Measurements from ENCODE around the gene PAGR1. TPM values are rescaled to one million over a fixed set of nuclear protein-coding genes. Genes with fewer than 3 reads are reported as not detected.
"Not testable (repeated sequence)": the region's sequence is repeated elsewhere in the genome, so short reads cannot be mapped to it uniquely, and the experiment has no call there.

The PAGR1 gene
- total RNA-seq, 2 experiments from 2014 or later: 33.7 to 34.8 TPM

DNA sequence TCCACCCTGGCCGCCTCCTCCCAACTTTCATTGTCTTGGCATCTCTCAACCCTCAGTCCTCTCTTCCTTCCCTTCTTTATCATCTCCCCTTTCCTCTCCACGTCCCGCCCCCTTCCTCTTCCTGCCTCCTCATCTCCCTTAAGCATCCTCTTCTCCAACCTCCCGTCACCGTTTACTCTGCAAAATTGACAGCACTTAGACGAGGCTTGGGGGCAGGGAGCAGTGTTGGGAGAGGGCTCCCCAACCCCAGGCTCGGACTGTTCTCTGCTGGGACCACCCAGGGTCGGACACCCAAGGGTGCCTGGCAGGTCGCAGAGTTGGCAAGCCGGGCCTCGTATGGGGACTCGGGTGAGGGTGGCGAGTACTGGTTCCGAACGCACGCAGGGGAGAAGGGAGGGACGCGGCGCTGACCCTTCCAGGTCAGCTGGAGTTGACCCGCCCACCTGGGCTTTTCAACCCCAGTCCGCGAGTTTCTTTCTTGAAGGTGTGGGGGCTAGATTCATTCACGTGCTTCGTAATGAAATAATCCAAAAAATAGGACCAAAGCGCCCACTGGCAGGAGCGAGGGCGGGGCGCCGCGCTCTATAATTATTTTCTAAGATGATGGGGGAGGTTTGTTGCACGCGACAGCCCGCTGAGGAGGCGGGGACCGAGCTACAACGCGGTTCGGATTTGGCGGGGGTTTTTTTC is 775 bp upstream of the PAGR1 start:
- peak; percentile 67 for DNase-seq
- H3K27ac Mint-ChIP-seq: peak overlapping the region; percentile 95
- H3K36me3 Mint-ChIP-seq: peaks cover 31% of the 10 kb centered on the region
- peaks cover 60% of the 10 kb centered on the region for H3K4me1 Mint-ChIP-seq
- peaks cover 8% of the 10 kb centered on the region for H3K27me3 Mint-ChIP-seq
- no peaks in the 10 kb centered on the region for H3K9me3 Mint-ChIP-seq
- peak overlapping the region; percentile 94 for H3K4me3 Mint-ChIP-seq

DNA sequence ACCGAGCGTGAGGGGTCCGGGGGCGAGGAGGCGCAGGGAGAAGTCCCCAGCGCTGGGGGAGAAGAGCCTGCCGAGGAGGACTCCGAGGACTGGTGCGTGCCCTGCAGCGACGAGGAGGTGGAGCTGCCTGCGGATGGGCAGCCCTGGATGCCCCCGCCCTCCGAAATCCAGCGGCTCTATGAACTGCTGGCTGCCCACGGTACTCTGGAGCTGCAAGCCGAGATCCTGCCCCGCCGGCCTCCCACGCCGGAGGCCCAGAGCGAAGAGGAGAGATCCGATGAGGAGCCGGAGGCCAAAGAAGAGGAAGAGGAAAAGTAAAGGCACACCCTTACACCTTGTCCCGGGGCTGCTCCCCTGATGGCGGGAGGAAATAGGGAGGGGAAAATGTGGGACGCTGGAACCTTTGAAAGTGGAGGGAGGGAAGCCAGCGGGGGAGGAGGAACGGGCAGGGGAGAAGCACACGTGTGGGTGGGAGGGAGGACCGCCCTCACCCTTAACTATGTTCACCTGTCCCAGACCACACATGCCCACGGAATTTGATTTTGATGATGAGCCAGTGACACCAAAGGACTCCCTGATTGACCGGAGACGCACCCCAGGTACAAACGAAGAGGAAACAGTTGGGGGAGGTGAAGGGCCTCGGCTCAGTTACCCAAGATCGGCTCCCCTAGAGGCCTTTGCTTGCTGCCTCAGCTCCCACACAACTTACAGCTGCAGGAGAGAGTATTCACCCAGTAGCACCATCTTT is 916 bp downstream of the PAGR1 start:
- peak overlapping the region; percentile 95 for H3K27ac Mint-ChIP-seq
- peak overlapping the region; percentile 94 for H3K4me3 Mint-ChIP-seq
- peaks cover 53% of the 10 kb centered on the region for H3K4me1 Mint-ChIP-seq
- H3K36me3 Mint-ChIP-seq: peaks cover 22% of the 10 kb centered on the region
- H3K27me3 Mint-ChIP-seq: peaks cover 8% of the 10 kb centered on the region
- DNase-seq: peak; percentile 84
- H3K9me3 Mint-ChIP-seq: no peaks in the 10 kb centered on the region

DNA sequence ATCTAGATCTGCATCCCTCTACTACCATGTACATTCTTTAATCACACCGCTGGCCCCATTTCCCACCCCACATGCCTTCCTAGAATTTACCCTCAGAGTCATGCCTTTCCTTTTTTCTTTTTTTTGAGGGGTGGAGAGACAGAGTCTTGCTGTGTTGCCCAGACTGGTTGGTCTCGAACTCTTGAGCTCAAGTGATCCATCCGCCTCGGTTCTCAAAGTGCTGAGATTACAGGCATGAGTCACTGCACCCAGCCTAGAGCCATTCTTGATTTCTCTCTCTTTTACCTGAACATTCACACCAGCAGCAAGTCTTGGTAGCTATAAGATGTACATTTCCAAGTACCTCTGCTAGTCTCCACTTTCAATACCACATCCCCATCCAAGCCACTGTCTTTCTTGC is 2.1 kb downstream of the PAGR1 start:
- DNase-seq: no peak
- H3K4me1 Mint-ChIP-seq: peaks cover 61% of the 10 kb centered on the region

DNA sequence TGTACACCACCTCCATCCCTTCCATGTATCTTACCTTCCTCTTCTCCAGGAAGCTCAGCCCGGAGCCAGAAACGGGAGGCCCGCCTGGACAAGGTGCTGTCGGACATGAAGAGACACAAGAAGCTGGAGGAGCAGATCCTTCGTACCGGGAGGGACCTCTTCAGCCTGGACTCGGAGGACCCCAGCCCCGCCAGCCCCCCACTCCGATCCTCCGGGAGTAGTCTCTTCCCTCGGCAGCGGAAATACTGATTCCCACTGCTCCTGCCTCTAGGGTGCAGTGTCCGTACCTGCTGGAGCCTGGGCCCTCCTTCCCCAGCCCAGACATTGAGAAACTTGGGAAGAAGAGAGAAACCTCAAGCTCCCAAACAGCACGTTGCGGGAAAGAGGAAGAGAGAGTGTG is 3.6 kb downstream of the PAGR1 start:
- Mint-ChIP-seq H3K9me3 (no peaks in the 10 kb centered on the region), H3K4me1 (peaks cover 65% of the 10 kb centered on the region), H3K27ac (peak overlapping the region; percentile 94), H3K36me3 (peaks cover 24% of the 10 kb centered on the region), H3K4me3 (peak overlapping the region; percentile 89), H3K27me3 (peaks cover 4% of the 10 kb centered on the region)
- no peak for DNase-seq

More for the DNA sequence above, 2.1 kb downstream of the PAGR1 start:
- H3K36me3 Mint-ChIP-seq: peaks cover 24% of the 10 kb centered on the region
- peak overlapping the region; percentile 87 for H3K27ac Mint-ChIP-seq
- H3K4me3 Mint-ChIP-seq: peak overlapping the region; percentile 82
- no peaks in the 10 kb centered on the region for H3K9me3 Mint-ChIP-seq
- peaks cover 4% of the 10 kb centered on the region for H3K27me3 Mint-ChIP-seq

DNA sequence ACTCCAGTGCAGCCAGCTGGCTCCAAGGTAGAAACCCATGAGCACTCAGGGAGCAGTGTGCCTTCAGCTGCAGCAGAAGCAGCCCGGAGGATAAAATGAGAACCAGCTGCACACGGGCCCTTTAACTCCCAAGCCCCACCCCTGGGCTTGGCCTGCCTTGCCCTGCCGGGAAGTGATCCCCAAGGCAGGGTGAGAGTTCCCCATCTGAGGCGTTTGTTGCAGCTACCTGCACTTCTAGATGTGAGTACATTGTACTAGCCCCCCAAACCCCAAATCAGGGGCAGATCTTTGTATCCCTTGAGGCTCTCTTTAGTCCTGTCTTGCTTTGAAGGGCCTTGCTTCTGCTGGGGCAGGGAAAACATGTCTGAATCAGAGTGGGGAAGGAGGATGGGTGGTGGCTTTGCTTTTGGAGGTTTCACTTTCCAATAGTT is 4.3 kb downstream of the PAGR1 start, which contains the start of gene MVP:
MVP (plus strand) TSS at position 192 of the 431 bp plus-strand sequence. CDS start 10,088 bp downstream, outside the sequence.
- no peaks in the 10 kb centered on the region for H3K9me3 Mint-ChIP-seq
- H3K36me3 Mint-ChIP-seq: peaks cover 24% of the 10 kb centered on the region
- H3K27me3 Mint-ChIP-seq: peaks cover 4% of the 10 kb centered on the region
- H3K27ac Mint-ChIP-seq: peak within 1 kb of the TSS; percentile 94
- peak; percentile 59 for DNase-seq
- H3K4me3 Mint-ChIP-seq: peak within 1 kb of the TSS; percentile 89
- H3K4me1 Mint-ChIP-seq: peaks cover 65% of the 10 kb centered on the region

DNA sequence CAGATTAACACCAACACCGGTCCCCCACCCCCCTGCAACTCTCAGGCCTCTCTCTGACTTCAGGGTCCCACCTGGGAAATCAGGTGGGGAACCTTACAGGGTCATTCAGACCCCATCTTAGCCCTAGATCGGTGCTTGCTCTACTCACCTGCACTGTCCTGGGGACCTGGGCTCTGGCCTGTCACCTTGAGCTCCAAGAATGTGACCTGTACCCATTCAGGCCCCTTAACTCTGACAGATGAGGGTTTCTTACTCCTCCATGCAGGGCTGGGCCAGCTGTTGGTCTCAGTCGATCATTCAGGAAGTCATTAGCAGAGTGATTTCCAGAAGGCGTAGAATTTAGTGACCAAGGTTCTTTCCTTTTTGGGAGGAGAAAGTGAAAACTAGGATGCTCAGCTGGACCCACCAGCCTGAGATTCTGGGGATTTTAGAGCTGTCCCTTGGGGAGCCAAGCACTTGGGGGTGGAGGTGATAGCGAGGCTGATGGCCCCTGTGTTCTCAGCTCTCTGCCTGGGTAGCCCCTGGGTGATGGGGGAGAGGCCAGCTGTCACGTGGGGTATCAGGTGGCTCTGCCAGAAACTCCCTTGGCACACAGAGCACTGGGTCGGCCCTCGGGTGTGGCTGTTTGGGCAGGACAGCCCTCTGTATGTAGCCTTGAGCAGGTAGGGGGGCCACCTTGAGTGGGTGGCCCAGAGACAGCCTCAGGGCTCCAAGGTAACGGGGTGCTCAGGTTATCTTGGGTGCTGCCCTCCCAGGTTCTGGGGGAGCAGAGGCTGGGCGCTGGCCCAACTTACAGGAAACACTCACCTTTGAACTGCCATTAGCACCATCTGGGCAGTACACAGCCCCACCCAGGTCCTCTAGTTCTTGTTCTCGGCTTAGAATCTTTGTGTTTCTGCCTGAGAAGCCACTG is 5.0 kb downstream of the PAGR1 start:
- Mint-ChIP-seq H3K27me3 (peaks cover under 1% of the 10 kb centered on the region), H3K4me1 (peaks cover 68% of the 10 kb centered on the region), H3K9me3 (no peaks in the 10 kb centered on the region), H3K27ac (peak overlapping the region; percentile 94), H3K4me3 (peak overlapping the region; percentile 89), H3K36me3 (peaks cover 24% of the 10 kb centered on the region)
- peak; percentile 61 for DNase-seq

DNA sequence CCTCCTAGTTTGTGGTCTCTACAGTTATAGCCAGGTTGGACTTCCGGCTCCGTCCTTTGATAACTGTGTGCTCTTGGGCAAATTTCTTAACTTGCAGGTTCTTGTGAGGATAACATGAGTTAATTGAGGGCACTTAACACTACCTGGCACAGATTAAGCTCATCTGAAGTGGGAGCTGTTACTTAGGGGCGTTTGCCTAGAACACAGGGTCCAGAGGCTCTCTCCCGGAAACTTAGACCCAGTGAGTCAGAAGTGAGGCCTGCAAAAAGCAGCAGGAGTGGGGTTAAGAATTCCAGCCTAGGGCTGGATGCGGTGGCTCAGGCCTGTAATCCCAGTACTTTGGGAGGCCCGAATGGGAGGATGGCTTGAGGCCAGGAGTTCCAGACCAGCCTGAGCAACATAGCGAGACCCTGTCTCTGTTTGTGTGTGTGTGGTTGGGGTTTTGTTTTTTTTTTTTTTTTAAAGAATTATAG is 5.7 kb downstream of the PAGR1 start:
- peak overlapping the region; percentile 89 for H3K4me3 Mint-ChIP-seq
- H3K36me3 Mint-ChIP-seq: peaks cover 23% of the 10 kb centered on the region
- H3K27ac Mint-ChIP-seq: peak overlapping the region; percentile 94
- no peaks in the 10 kb centered on the region for H3K27me3 Mint-ChIP-seq
- peaks cover 75% of the 10 kb centered on the region for H3K4me1 Mint-ChIP-seq
- DNase-seq: no peak
- no peaks in the 10 kb centered on the region for H3K9me3 Mint-ChIP-seq

DNA sequence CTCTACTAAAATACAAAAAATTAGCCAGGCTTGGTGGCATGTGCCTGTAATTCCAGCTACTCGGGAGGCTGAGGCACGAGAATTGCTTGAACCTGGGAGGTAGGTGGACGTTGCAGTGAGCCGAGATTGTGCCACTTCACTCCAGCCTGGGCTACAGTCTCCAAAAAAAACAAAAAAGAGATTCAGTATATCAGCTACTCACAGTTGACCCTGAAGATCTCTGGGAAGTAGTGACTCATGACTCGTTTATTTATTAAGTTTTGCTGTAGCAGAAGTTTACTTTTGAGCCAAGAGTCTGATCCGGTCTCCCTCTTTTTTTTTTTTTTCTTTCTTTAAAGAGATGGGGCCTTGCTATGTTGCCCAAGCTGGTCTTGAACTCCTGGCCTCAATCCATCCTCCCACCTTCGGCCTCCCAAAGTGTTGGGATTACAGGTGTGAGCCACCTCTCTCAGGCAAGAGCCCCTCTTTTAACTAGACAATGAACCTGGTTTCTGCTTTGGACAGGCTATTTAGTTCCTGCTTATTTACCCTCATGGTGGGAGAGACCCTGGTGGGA is 8.7 kb downstream of the PAGR1 start:
- Mint-ChIP-seq H3K27ac (peak overlapping the region; percentile 97), H3K36me3 (peaks cover 2% of the 10 kb centered on the region), H3K9me3 (no peaks in the 10 kb centered on the region), H3K4me1 (peaks cover 73% of the 10 kb centered on the region), H3K27me3 (no peaks in the 10 kb centered on the region), H3K4me3 (peak overlapping the region; percentile 26)
- DNase-seq: no peak

DNA sequence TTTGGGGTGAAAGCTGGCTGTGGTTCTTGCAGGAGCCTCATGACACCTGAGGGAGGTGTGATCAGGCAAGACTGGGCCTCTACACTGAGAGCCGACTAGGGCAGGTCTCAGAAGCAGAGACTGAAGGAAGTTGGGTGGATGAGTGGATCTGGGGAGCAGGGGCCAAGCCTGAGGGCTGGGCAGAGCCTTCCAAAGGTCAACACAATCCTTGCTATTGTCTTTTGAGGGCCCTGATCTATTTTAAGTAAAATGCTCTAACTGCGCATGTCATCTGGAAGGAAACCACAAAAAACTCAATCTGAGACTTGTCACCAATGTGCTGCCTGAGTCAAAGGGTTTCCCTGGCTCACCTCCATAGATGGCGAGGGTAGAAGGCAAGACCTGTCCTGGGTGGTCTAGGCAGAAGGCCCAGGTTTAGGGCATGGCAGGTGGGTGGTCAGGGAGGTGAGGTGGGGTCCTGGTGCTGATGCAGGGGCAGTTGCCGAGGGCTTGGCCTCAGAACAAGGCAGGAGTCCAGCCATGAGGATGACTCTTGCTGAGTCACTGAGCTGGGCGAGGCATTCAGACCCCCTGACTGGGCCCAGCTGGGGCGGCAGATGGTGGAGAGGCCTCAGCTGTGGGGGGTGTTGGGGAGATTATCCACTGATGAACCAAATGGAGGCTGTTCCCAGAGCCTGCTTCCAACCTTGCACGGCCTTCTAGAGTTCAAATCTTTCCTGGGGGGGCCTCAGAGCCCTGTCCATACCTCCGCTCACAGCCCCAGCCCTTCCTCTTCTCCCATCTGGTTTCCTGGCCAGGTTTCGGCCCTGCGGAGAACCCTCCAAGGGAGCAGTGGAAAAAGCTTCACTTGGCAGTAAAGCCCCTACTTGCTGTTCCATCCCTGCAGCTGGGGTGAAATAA is 9.4 kb downstream of the PAGR1 start:
- Mint-ChIP-seq H3K4me3 (peak overlapping the region; percentile 26), H3K27me3 (no peaks in the 10 kb centered on the region), H3K9me3 (no peaks in the 10 kb centered on the region), H3K27ac (peak overlapping the region; percentile 97), H3K4me1 (peaks cover 71% of the 10 kb centered on the region), H3K36me3 (peaks cover 2% of the 10 kb centered on the region)
- DNase-seq: peak; percentile 64

DNA sequence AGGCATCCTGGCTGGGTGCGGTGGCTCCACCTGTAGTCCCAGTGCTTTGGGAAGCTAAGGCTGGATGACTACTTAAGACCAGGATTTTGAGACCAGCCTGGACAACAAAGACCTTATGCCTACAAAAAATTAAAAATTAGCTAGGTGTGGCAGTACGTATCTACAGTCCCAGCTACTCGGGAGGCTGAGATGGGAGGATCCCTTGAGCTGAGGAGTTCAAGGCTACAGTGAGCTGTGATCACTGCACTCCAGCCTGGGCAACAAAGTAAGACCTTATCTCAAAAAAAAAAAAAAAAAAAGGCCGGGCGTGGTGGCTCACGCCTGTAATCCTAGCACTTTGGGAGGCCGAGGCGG is 10.4 kb downstream of the PAGR1 start:
- H3K9me3 Mint-ChIP-seq: no peaks in the 10 kb centered on the region
- peaks cover 2% of the 10 kb centered on the region for H3K36me3 Mint-ChIP-seq
- peaks cover 68% of the 10 kb centered on the region for H3K4me1 Mint-ChIP-seq
- H3K27me3 Mint-ChIP-seq: no peaks in the 10 kb centered on the region
- peak overlapping the region; percentile 78 for H3K4me3 Mint-ChIP-seq
- peak overlapping the region; percentile 97 for H3K27ac Mint-ChIP-seq
- no peak for DNase-seq

DNA sequence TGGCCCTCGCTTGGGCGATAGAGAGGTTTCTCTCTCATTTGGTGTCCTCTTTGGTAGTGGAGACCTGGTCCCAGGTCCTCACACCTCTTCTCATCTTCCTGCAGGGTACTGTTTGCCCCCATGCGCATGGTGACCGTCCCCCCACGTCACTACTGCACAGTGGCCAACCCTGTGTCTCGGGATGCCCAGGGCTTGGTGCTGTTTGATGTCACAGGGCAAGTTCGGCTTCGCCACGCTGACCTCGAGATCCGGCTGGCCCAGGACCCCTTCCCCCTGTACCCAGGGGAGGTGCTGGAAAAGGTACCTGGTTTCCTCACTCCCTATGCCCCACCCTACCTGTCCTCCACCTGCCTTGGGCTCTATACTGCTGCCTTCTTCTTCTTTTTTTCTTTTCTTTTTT is 14.8 kb downstream of the PAGR1 start:
- H3K27me3 Mint-ChIP-seq: no peaks in the 10 kb centered on the region
- H3K27ac Mint-ChIP-seq: no peak overlapping the region
- H3K36me3 Mint-ChIP-seq: peaks cover 9% of the 10 kb centered on the region
- peaks cover 39% of the 10 kb centered on the region for H3K4me1 Mint-ChIP-seq
- no peak for DNase-seq
- H3K4me3 Mint-ChIP-seq: no peak overlapping the region
- no peaks in the 10 kb centered on the region for H3K9me3 Mint-ChIP-seq

DNA sequence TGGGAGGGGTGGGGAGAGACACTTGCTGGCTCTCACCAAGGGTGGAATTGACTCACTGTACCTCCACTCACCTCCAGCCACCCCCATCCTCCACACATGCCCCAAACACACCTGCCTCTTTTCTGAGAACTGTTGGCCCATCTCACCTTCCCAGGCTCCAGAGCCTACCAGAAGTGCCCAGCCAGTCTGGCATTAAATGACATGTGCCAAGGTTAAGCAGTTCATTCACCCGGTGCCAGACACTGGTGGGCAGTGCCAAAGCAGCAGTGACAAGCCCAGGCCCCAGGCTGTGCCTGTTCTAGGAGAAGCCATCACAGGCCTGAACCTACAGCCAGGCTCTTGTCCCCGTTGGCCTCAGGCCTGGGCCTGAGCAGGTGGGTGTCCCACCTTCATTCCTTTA is 15.5 kb downstream of the PAGR1 start:
- Mint-ChIP-seq H3K9me3 (no peaks in the 10 kb centered on the region), H3K36me3 (peaks cover 9% of the 10 kb centered on the region), H3K27ac (no peak overlapping the region), H3K4me1 (peaks cover 32% of the 10 kb centered on the region), H3K4me3 (no peak overlapping the region), H3K27me3 (no peaks in the 10 kb centered on the region)
- DNase-seq: no peak

DNA sequence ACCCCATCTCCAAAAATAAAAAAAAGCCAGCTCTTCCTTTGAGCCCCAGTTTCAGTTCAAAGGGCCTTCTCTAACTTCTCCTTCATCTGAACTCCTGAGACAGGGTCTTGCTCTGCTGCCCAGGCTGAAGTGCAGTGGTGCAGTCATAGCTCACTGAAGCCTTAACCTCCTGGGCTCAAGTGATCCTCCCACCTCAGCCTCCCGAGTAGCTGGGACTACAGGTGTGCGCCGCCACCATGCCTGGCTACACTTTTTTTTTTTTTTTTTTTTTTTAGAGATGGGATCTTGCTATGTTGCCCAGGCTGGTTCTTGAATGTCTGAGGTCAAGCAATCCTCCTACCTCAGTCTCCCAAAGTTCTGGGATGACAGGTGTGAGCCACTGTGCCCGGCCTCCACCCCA is 17.3 kb downstream of the PAGR1 start:
- H3K27ac Mint-ChIP-seq: not testable (repeated sequence)

DNA sequence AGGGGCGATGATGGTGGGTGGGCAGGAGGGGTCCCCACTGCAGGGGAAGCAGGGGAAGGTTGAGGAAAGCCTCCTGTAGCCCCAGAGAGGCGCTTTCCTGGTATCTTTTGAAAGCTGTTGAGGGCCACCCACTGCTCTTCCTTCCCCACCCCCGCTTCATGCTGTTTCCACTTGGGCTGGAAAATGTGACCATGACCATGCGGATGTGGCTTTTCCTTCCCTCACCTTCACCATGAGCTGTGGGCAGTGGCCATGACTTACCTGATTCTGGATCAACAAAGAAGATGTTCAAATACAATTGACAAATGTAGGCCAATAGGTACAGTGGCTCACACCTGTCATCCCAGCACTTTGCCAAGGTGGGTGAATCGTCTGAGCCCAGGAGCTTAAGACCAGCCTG is 18.1 kb downstream of the PAGR1 start:
- no peak for DNase-seq
- no peaks in the 10 kb centered on the region for H3K27me3 Mint-ChIP-seq
- no peak overlapping the region for H3K4me3 Mint-ChIP-seq
- H3K27ac Mint-ChIP-seq: peak overlapping the region; percentile 54
- peaks cover 9% of the 10 kb centered on the region for H3K36me3 Mint-ChIP-seq
- H3K9me3 Mint-ChIP-seq: no peaks in the 10 kb centered on the region
- peaks cover 17% of the 10 kb centered on the region for H3K4me1 Mint-ChIP-seq

More for the DNA sequence above, 17.3 kb downstream of the PAGR1 start:
- peaks cover 19% of the 10 kb centered on the region for H3K4me1 Mint-ChIP-seq
- H3K4me3 Mint-ChIP-seq, H3K9me3 Mint-ChIP-seq, DNase-seq, H3K27me3 Mint-ChIP-seq, H3K36me3 Mint-ChIP-seq: not testable (repeated sequence)
